OCI-LY1 (cell line): Measurements from ENCODE around the gene TSPOAP1.

ENCODE experiments used
- H2AFZ ChIP-seq: fragments of 200-600 bp; sonication (generic), shearing (Covaris generic); 2 replicates; pipeline ENCODE4 v1.6.0; 2014; ENCODE audit warnings: antibody characterized with exemption, mild to moderate bottlenecking, low read length
- H3F3A ChIP-seq: fragments of 200-600 bp; sonication (generic), shearing (Covaris generic); 2 replicates; pipeline ENCODE4 v1.6.0; 2014; ENCODE audit warnings: mild to moderate bottlenecking, antibody characterized with exemption, low read length, moderate library complexity; ENCODE audit not compliant: insufficient read depth
- H3K27ac ChIP-seq: fragments of 200-600 bp; sonication (generic); 2 replicates; pipeline ENCODE4 v1.5.1; 2014; ENCODE audit warnings: low read length, mixed run types, mild to moderate bottlenecking, low read depth; ENCODE audit not compliant: poor library complexity, severe bottlenecking
- H3K27me3 ChIP-seq: fragments of 200-600 bp; sonication (generic); 2 replicates; pipeline ENCODE4 v1.6.0; 2014; ENCODE audit warnings: antibody characterized with exemption, mild to moderate bottlenecking, low read length, moderate library complexity; ENCODE audit not compliant: insufficient read depth
- H3K36me3 ChIP-seq: fragments of 200-600 bp; sonication (generic); 2 replicates; pipeline ENCODE4 v1.6.1; 2014; ENCODE audit warnings: mild to moderate bottlenecking, antibody characterized with exemption, low read length, moderate library complexity, mixed read lengths; ENCODE audit not compliant: insufficient read depth
- H3K4me1 ChIP-seq: fragments of 200-600 bp; sonication (generic); 2 replicates; pipeline ENCODE4 v1.5.1; 2014; ENCODE audit warnings: mild to moderate bottlenecking, low read length, moderate library complexity; ENCODE audit not compliant: insufficient read depth, severe bottlenecking
- H3K4me2 ChIP-seq: fragments of 200-600 bp; sonication (generic), shearing (Covaris generic); 2 replicates; pipeline ENCODE4 v1.6.1; 2014; ENCODE audit warnings: low read length
- H3K4me3 ChIP-seq: fragments of 200-600 bp; sonication (generic); 2 replicates; pipeline ENCODE4 v1.5.1; 2014; ENCODE audit warnings: low read length, low read depth, mild to moderate bottlenecking, mixed read lengths; ENCODE audit not compliant: poor library complexity, severe bottlenecking
- H3K79me2 ChIP-seq: fragments of 200-600 bp; shearing (Covaris generic); 2 replicates; pipeline ENCODE4 v1.6.1; 2016; ENCODE audit warnings: mixed run types, low read length, mixed read lengths; ENCODE audit not compliant: insufficient read depth
- H3K9ac ChIP-seq: fragments of 200-600 bp; sonication (generic), shearing (Covaris generic); 2 replicates; pipeline ENCODE4 v1.6.1; 2014; ENCODE audit warnings: mild to moderate bottlenecking, low read length, mixed read lengths
- H3K9me2 ChIP-seq: fragments of 200-600 bp; sonication (generic), shearing (Covaris generic); 2 replicates; pipeline ENCODE4 v1.6.1; 2014; ENCODE audit warnings: low read depth, mild to moderate bottlenecking, low read length, mixed read lengths
- H3K9me3 ChIP-seq: fragments of 200-600 bp; shearing (Covaris generic); 2 replicates; pipeline ENCODE4 v1.6.1; 2014; ENCODE audit warnings: low read length, mixed read lengths
- H4K20me1 ChIP-seq: fragments of 200-600 bp; sonication (generic), shearing (Covaris generic); 2 replicates; pipeline ENCODE4 v1.6.0; 2016; ENCODE audit warnings: mild to moderate bottlenecking, low read length; ENCODE audit not compliant: insufficient read depth
- EZH2 ChIP-seq: fragments of 200-600 bp; sonication (generic), shearing (Covaris generic); IDR thresholded peaks from 2 replicates; pipeline ENCODE4 v1.8.0; 2017; ENCODE audit warnings: borderline replicate concordance, mixed run types, mild to moderate bottlenecking, antibody characterized with exemption, low read length, moderate library complexity, mixed read lengths
- TF ChIP-seq, protein P1 (sequence below): fragments of 200-600 bp; sonication (generic), shearing (Covaris generic); IDR thresholded peaks from 2 replicates; pipeline ENCODE4 v1.5.1; 2017; ENCODE audit warnings: mild to moderate bottlenecking, antibody characterized with exemption, low read length, moderate library complexity, mixed read lengths

Gene TSPOAP1

GRCh38 chr17:58327363-58328194 is 1.0 kb downstream of the TSPOAP1 start:
- Histone ChIP-seq H4K20me1 (no peaks in the 10 kb centered on the region), H3K27ac (peak overlapping the region; percentile 99), H3K4me2 (peak overlapping the region; percentile 3; the same call in 1 of the 2 replicates)

GRCh38 chr17:58326609-58327362 is 1.8 kb downstream of the TSPOAP1 start:
- Histone ChIP-seq H3F3A (peaks cover 30% of the 10 kb centered on the region), H3K36me3 (peaks cover 24% of the 10 kb centered on the region), H2AFZ (no peak overlapping the region), H3K4me3 (no peak overlapping the region), H3K79me2 (peaks cover 3% of the 10 kb centered on the region), H3K27me3 (no peaks in the 10 kb centered on the region), H3K27ac (no peak overlapping the region), H3K4me1 (peaks cover 39% of the 10 kb centered on the region), H3K9me2 (no peaks in the 10 kb centered on the region), H3K9me3 (no peaks in the 10 kb centered on the region), H3K9ac (no peak overlapping the region; the same call in 1 of the 2 replicates), H3K4me2 (no peak overlapping the region), H4K20me1 (no peaks in the 10 kb centered on the region)
- TF ChIP-seq EZH2: no peak
- TF ChIP-seq, protein P1, sequence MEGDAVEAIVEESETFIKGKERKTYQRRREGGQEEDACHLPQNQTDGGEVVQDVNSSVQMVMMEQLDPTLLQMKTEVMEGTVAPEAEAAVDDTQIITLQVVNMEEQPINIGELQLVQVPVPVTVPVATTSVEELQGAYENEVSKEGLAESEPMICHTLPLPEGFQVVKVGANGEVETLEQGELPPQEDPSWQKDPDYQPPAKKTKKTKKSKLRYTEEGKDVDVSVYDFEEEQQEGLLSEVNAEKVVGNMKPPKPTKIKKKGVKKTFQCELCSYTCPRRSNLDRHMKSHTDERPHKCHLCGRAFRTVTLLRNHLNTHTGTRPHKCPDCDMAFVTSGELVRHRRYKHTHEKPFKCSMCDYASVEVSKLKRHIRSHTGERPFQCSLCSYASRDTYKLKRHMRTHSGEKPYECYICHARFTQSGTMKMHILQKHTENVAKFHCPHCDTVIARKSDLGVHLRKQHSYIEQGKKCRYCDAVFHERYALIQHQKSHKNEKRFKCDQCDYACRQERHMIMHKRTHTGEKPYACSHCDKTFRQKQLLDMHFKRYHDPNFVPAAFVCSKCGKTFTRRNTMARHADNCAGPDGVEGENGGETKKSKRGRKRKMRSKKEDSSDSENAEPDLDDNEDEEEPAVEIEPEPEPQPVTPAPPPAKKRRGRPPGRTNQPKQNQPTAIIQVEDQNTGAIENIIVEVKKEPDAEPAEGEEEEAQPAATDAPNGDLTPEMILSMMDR: no peak

More at GRCh38 chr17:58327363-58328194, 1.0 kb downstream of the TSPOAP1 start:
- Histone ChIP-seq H3K36me3 (peaks cover 26% of the 10 kb centered on the region), H3K9ac (peak overlapping the region; percentile 3; the same call in 1 of the 2 replicates), H3K9me3 (no peaks in the 10 kb centered on the region), H3K79me2 (peaks cover 8% of the 10 kb centered on the region), H3K27me3 (no peaks in the 10 kb centered on the region), H3K9me2 (no peaks in the 10 kb centered on the region), H3F3A (peaks cover 34% of the 10 kb centered on the region), H3K4me3 (no peak overlapping the region), H3K4me1 (peaks cover 39% of the 10 kb centered on the region), H2AFZ (no peak overlapping the region)
- TF ChIP-seq EZH2: no peak
- TF ChIP-seq, protein P1: no peak

GRCh38 chr17:58325976-58326468 is 2.6 kb downstream of the TSPOAP1 start:
- H3K4me3 ChIP-seq: no peak overlapping the region
- H4K20me1 ChIP-seq: no peaks in the 10 kb centered on the region
- H3K9ac ChIP-seq: no peak overlapping the region
- peaks cover 19% of the 10 kb centered on the region for H3K36me3 ChIP-seq
- no peak overlapping the region for H2AFZ ChIP-seq
- no peaks in the 10 kb centered on the region for H3K9me2 ChIP-seq
- peaks cover 25% of the 10 kb centered on the region for H3F3A ChIP-seq
- H3K27ac ChIP-seq: no peak overlapping the region
- H3K4me1 ChIP-seq: peaks cover 39% of the 10 kb centered on the region
- TF ChIP-seq EZH2: no peak
- TF ChIP-seq, protein P1: no peak
- no peaks in the 10 kb centered on the region for H3K27me3 ChIP-seq
- H3K9me3 ChIP-seq: no peaks in the 10 kb centered on the region
- H3K4me2 ChIP-seq: no peak overlapping the region
- no peaks in the 10 kb centered on the region for H3K79me2 ChIP-seq
